Measurements from ENCODE around the gene FRMD4B. TPM values are rescaled to one million over a fixed set of nuclear protein-coding genes. Genes with fewer than 3 reads are reported as not detected.
A peak's percentile ranks its signal among the peaks of the same experiment; 100 is the strongest.

The FRMD4B gene
- polyA plus RNA-seq, 6 donors from 2014 or later, result 0.08 to 0.72 (median 0.37) TPM; not detected in 2

DNA sequence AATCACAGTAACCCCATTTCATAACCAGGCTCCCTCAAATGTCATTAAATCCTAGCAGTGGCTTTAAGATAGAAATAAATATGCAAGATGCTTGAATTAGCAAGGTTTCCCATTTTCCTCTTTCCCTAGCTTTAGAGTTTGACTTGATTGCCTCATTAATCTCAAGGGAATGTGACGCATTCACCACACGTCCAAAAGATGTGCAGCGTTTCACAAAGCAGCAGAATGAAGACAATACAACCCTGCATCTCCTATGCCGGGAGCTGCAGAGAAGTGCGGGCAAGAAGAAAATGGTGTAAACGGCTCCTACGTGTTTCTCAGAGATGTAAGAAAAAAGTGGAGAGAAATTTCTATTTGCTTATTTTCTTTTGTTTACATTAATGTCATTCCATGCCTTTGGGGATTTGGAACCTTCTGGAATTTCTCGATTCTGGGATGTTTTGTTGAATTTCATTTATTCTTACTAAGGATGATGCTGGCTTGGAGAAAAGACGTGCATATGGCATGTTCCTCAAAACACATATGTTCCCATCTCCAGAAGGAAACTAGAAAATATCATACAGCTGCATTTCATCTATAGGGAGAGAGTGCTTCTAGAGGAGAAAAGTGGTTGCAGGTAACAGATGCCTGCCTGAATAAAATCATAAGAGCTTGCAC is 27.8 kb upstream of the FRMD4B start:
- Mint-ChIP-seq H3K36me3 (no peaks in the 10 kb centered on the region), H3K4me3 (no peak overlapping the region), H3K9me3 (peaks cover 2 to 14% (median 4%) of the 10 kb centered on the region in 7 donors), H3K27ac (no peak overlapping the region), H3K27me3 (no peaks in the 10 kb centered on the region), H3K4me1 (peaks cover 0 to 6% (median 5%) of the 10 kb centered on the region in 3 donors)
- DNase-seq (no peak), ATAC-seq (ENCODE audit: low read depth in 2 of 2) (no peak)

DNA sequence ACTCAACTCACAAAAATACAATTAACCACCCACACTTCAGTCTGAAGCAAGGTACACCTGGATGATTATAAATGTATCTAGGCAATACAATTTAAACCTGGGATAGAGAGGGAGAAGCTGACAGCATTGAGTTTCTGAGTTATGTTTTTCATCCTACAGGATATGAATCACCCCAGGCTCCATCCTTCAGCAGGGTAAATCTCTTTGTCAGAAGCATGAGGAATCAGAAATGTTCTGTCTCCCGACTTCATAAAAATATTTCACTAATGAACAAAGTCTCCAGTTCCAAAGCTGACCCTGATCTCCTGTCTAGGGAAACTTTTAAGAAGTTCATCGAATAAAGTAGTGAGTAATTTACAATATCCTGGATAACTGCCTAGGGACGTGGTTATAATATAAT is 25.5 kb upstream of the FRMD4B start:
- peaks cover 0 to 2% (median 0%) of the 10 kb centered on the region in 7 donors for H3K9me3 Mint-ChIP-seq
- H3K36me3 Mint-ChIP-seq, result no peaks in the 10 kb centered on the region
- DNase-seq (no peak), ATAC-seq (ENCODE audit: low read depth in 2 of 2) (no peak)
- H3K4me1 Mint-ChIP-seq, result peaks cover 0 to 6% (median 5%) of the 10 kb centered on the region in 3 donors
- H3K4me3 Mint-ChIP-seq, result no peak overlapping the region
- H3K27me3 Mint-ChIP-seq, result no peaks in the 10 kb centered on the region
- H3K27ac Mint-ChIP-seq, result no peak overlapping the region

DNA sequence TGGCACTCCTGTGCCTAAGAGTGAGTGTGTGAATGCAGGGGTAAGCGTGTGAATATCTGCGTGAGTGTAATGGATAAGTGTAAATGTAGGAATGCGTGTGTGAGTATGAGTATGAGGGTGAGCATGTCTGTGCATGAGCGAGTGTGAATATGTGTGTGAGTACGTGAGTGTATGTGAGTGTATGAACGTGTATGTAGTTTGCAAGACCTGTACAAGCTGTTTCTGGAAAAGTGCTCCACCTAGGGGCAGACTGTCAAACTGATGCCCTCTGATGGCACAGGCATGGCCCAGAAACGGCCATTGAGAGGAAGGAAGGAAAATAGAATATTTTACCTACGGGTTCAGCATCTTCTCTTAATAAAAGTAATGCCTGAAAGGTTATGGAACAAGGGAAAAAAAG is 24.4 kb upstream of the FRMD4B start:
- Mint-ChIP-seq H3K4me1 (peaks cover 0 to 6% (median 5%) of the 10 kb centered on the region in 3 donors), H3K27ac (no peak overlapping the region), H3K4me3 (no peak overlapping the region), H3K36me3 (no peaks in the 10 kb centered on the region), H3K27me3 (no peaks in the 10 kb centered on the region), H3K9me3 (peaks cover 0 to 8% (median 3%) of the 10 kb centered on the region in 7 donors)
- DNase-seq (peak; percentile 31), ATAC-seq (ENCODE audit: low read depth in 2 of 2) (peak; percentile 67 to 80)

DNA sequence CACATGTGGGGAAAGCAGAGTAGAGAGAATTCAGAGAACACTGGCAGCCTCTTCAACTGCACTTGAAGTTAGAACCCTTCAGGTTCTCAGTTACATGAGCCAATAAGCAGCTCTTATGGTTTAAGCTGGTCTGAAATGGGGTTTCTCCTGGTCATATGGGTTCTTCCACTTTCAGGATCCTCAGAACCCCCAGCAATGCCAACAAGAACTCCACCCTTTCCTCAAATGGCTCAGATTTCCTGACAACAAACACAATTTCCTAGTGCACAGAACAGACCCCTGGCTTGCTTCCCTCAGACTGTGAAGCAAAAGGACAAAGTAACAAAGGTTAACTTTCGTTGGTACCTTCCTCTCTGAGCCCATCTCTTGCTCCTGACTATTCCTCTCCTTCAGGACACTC is 23.9 kb upstream of the FRMD4B start:
- H3K27me3 Mint-ChIP-seq, result no peaks in the 10 kb centered on the region
- H3K36me3 Mint-ChIP-seq, result no peaks in the 10 kb centered on the region
- no peak for ATAC-seq (ENCODE audit: low read depth in 2 of 2)
- DNase-seq, result no peak
- H3K4me3 Mint-ChIP-seq, result no peak overlapping the region
- no peak overlapping the region for H3K27ac Mint-ChIP-seq
- peaks cover 3 to 11% (median 8%) of the 10 kb centered on the region in 7 donors for H3K9me3 Mint-ChIP-seq
- peaks cover 0 to 6% (median 5%) of the 10 kb centered on the region in 3 donors for H3K4me1 Mint-ChIP-seq

DNA sequence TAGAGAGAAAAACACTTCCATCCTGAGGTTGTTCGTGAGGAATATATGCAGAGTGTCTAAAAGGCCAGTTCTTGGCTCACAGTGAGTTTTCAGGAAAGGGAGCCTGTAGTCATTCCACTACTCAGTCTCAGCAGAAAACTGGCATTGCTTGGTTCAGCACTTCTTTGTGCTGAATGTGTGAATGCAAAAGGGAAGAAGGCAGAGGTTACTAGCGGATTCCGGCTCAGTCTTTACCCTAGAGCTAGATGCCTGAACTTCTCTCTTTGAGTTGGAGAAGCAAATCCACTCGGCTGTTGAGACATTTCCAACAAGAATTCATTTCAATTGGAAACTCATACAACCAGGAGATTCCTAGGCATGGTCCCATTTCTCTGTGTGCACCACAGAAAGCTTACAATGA is 23.1 kb upstream of the FRMD4B start:
- Mint-ChIP-seq H3K4me3 (no peak overlapping the region), H3K4me1 (peaks cover 0 to 6% (median 5%) of the 10 kb centered on the region in 3 donors), H3K27ac (peak overlapping the region in 1 of 6 donors; percentile 22), H3K9me3 (peaks cover 4 to 14% (median 8%) of the 10 kb centered on the region in 7 donors), H3K36me3 (no peaks in the 10 kb centered on the region), H3K27me3 (no peaks in the 10 kb centered on the region)
- DNase-seq, result no peak
- ATAC-seq (ENCODE audit: low read depth in 2 of 2), result no peak

DNA sequence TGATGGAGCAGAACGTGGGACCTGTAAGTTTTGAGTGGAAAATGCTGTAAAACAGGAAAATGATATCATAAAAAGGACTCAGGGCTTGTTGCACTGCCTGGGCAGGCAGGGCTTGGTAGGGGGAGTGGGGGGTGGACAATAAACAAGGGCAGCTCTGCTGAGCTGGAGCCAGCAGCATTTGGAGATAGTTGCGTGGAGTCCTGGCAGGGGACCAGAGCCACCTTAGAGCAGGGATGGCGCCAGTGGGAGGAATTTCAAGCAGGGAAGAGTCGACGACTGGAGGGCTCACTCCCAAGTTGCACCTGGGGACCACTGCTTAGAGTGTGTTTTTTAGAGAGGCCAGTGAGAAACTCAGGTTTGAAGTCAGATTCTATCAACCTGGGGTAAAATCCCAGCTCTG is 22.7 kb upstream of the FRMD4B start:
- no peak for ATAC-seq (ENCODE audit: low read depth in 2 of 2)
- Mint-ChIP-seq H3K4me1 (peaks cover 0 to 6% (median 5%) of the 10 kb centered on the region in 3 donors), H3K27me3 (no peaks in the 10 kb centered on the region), H3K4me3 (no peak overlapping the region), H3K27ac (no peak overlapping the region), H3K9me3 (peaks cover 4 to 14% (median 8%) of the 10 kb centered on the region in 7 donors), H3K36me3 (no peaks in the 10 kb centered on the region)
- DNase-seq, result no peak

DNA sequence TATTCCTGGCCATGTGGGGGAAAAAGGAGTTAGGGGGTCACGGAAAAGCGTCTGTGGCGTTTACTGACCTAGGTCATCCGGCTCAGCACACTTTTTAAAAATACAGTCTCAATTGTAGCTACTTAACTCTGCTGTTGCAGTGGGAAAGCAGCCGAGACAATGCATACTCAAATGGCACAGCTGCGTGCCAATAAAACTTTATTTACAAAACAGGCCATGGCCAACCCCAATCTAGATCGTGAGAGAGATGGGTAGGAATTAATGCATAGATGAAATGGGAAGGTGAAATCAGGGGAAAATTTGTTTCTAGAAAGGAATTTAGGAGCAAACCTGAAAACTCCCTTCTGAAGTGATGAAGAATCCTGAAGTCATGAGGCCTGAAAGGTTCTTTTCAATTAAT is 22.0 kb upstream of the FRMD4B start:
- DNase-seq, result no peak
- no peaks in the 10 kb centered on the region for H3K36me3 Mint-ChIP-seq
- H3K4me3 Mint-ChIP-seq, result no peak overlapping the region
- H3K27ac Mint-ChIP-seq, result no peak overlapping the region
- H3K4me1 Mint-ChIP-seq, result peaks cover 0 to 6% (median 5%) of the 10 kb centered on the region in 3 donors
- ATAC-seq (ENCODE audit: low read depth in 2 of 2), result no peak
- H3K27me3 Mint-ChIP-seq, result no peaks in the 10 kb centered on the region
- peaks cover 4 to 14% (median 8%) of the 10 kb centered on the region in 7 donors for H3K9me3 Mint-ChIP-seq

DNA sequence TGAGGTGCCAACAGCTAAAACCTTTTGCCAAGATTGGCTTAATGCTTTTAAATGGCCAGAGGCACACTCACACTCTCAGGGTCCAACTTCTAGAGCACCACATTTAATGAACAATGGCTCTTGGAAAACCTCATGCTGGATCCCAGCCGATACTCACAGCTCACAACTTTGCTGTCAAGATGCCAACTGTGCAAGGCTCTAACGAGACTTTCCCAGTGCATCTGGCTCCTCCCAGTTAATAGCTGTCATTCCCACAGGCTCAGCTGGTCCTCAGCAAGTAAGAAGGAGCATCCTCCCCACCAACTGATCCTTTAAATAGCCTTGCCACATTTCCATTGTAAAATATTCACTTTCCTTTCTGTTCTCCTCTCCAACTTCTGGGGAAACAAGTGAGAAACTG is 20.3 kb upstream of the FRMD4B start:
- Mint-ChIP-seq H3K27me3 (no peaks in the 10 kb centered on the region), H3K4me3 (no peak overlapping the region), H3K27ac (no peak overlapping the region), H3K36me3 (no peaks in the 10 kb centered on the region), H3K9me3 (peaks cover 4 to 14% (median 8%) of the 10 kb centered on the region in 7 donors), H3K4me1 (peaks cover 0 to 6% (median 5%) of the 10 kb centered on the region in 3 donors)
- ATAC-seq (ENCODE audit: low read depth in 2 of 2) (no peak), DNase-seq (no peak)

DNA sequence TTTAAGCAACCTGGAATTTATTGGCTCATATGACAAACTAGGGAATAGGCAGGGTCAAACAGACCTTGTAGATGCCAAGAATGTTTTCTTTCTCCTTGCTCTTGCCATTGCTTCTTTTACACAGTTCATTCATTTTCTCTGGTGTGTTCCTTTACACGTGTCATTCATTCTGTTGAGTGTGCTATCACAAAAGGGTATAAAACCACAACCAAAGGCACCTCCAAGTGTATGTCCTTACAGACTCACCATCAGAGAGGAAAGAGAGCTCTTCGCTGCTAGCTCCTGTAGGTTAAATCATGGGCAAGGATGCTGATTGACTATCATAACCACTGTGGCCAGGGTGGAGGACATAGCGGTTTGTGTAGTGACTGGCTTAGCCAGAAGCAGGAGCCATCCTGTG is 19.2 kb upstream of the FRMD4B start:
- Mint-ChIP-seq H3K4me3 (no peak overlapping the region), H3K27ac (no peak overlapping the region), H3K9me3 (peaks cover 4 to 14% (median 8%) of the 10 kb centered on the region in 7 donors), H3K4me1 (peaks cover 0 to 2% (median 1%) of the 10 kb centered on the region in 3 donors), H3K27me3 (no peaks in the 10 kb centered on the region), H3K36me3 (no peaks in the 10 kb centered on the region)
- DNase-seq (no peak), ATAC-seq (ENCODE audit: low read depth in 2 of 2) (no peak)

DNA sequence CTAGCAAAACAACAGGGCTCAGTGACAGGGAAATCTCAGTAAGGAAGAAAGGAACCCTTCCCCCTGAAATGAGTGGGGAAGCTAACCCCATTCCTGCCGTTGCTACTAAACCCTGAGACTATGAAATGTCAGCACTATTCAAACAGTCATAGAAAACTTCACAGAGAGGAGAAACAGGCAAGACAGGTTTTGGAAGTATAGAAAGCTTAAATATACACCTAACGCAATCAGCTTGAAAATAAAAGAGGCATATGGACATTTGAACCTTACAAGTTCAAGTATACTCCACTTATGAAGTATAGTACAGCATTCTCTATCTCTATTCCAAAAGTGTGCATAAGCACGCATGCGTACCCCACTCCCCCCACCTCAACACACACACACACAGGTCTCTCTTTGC is 17.6 kb upstream of the FRMD4B start:
- Mint-ChIP-seq H3K9me3 (peaks cover 4 to 14% (median 8%) of the 10 kb centered on the region in 7 donors), H3K4me1 (no peaks in the 10 kb centered on the region), H3K36me3 (no peaks in the 10 kb centered on the region), H3K27ac (no peak overlapping the region), H3K4me3 (no peak overlapping the region), H3K27me3 (no peaks in the 10 kb centered on the region)
- no peak for DNase-seq
- no peak for ATAC-seq (ENCODE audit: low read depth in 2 of 2)

DNA sequence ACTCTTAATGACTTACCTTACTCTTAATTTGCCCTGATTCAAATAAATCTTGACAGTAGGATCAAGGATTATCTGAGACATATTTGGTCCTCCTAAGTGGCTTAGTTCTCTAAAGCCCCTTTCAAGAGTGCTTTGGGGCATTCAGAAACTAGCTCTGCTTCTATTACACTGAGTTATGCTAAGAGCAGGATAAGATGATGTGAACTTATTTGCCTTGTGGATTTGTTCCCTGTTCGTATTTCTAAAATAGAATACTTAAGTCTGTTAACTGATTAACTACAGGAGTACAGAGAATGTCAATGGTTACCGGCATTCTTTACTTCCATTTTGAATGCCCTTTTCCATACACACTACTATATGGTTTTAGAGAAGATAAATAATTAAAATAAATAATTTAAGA is 14.8 kb upstream of the FRMD4B start:
- Mint-ChIP-seq H3K4me1 (no peaks in the 10 kb centered on the region), H3K36me3 (peaks cover 0 to 3% of the 10 kb centered on the region in 2 donors), H3K27me3 (no peaks in the 10 kb centered on the region), H3K9me3 (peaks cover 2 to 19% (median 12%) of the 10 kb centered on the region in 7 donors), H3K4me3 (no peak overlapping the region), H3K27ac (no peak overlapping the region)
- no peak for ATAC-seq (ENCODE audit: low read depth in 2 of 2)
- no peak for DNase-seq

DNA sequence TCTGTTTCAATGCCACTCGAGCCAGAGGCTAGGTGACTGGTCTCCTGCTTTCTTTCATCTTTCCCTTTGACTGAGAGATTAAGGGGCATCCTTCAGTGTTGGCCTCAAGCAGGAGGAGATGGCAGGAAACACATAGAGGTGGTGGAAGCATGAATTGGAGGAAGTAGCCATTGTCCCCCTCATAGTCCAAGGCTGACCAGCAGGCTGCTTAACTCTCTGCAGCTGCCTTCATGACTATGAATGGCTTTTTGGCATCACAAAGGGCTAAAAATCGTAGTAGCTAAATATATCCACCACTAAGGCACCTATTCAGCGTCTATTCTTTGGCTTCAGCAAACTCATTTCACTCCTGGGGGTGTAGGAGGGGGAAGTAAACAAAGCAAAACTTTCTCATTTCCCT is 7.0 kb upstream of the FRMD4B start:
- peaks cover 0 to 22% (median 7%) of the 10 kb centered on the region in 7 donors for H3K9me3 Mint-ChIP-seq
- no peak for ATAC-seq (ENCODE audit: low read depth in 2 of 2)
- H3K36me3 Mint-ChIP-seq, result peaks cover 6 to 7% of the 10 kb centered on the region in 2 donors
- H3K4me1 Mint-ChIP-seq, result peaks cover 0 to 4% (median 0%) of the 10 kb centered on the region in 3 donors
- H3K27ac Mint-ChIP-seq, result no peak overlapping the region
- no peak for DNase-seq
- peaks cover 0 to 10% (median 9%) of the 10 kb centered on the region in 3 donors for H3K27me3 Mint-ChIP-seq
- H3K4me3 Mint-ChIP-seq, result no peak overlapping the region

DNA sequence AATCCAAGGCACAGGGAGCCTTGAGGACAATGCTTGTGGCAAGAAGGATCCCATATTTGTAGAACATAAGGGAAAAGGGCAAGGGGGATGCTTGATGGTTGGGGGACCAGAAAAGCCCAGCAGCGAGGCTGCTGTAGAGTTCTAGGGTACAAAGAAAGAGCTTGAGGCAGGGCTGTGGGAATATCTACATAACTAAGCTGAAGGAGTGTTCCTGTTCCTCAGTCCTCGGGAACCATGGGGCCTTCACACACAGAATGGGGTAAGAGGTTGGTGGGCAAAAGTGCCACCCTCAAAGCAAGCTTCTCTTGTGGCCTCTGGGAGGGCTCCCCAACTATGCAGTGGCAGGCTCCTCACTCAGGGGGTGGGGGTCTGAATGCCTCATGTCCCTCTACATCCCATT is 6.5 kb upstream of the FRMD4B start:
- Mint-ChIP-seq H3K27ac (peak overlapping the region in 1 of 6 donors; percentile 91), H3K4me1 (peaks cover 0 to 4% (median 0%) of the 10 kb centered on the region in 3 donors), H3K9me3 (peaks cover 0 to 22% (median 7%) of the 10 kb centered on the region in 7 donors), H3K27me3 (peaks cover 0 to 14% (median 9%) of the 10 kb centered on the region in 3 donors), H3K36me3 (peaks cover 6 to 7% of the 10 kb centered on the region in 2 donors), H3K4me3 (no peak overlapping the region)
- ATAC-seq (ENCODE audit: low read depth in 2 of 2) (no peak), DNase-seq (no peak)

DNA sequence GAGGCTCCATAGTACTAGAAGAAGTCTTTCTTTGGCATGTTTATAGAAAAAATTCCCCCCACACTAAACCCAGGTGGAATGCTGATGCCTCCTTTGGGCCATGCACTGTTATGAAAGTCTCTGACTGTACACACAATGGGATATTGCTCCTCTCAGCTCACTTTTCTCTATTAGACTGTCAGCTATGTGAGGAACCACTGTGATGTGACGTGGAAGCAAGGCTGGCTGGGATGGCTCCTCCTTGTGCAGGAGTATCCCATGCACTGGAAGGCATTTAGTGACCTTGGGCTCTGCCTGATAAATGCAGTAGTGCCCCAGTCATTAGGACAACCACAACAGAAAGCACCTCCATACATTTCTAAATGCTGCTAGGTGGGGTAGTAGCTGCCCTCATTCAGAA is 5.7 kb upstream of the FRMD4B start:
- Mint-ChIP-seq H3K4me3 (no peak overlapping the region), H3K27me3 (peaks cover under 1 to 23% (median 17%) of the 10 kb centered on the region in 3 donors), H3K27ac (no peak overlapping the region), H3K36me3 (peaks cover 6 to 7% of the 10 kb centered on the region in 2 donors), H3K9me3 (peaks cover 0 to 22% (median 4%) of the 10 kb centered on the region in 7 donors), H3K4me1 (peaks cover under 1 to 4% (median 3%) of the 10 kb centered on the region in 3 donors)
- DNase-seq (no peak), ATAC-seq (ENCODE audit: low read depth in 2 of 2) (no peak)
